A204.1 (cell line): Measurements from ENCODE around the gene PSRC1.

Experiments used
- FAIRE-seq: peaks from 2 replicates; lab custom pipeline; 2012; peaks lifted over from hg19 to GRCh38; lab: Jason Lieb, UNC

PSRC1 gene

DNA sequence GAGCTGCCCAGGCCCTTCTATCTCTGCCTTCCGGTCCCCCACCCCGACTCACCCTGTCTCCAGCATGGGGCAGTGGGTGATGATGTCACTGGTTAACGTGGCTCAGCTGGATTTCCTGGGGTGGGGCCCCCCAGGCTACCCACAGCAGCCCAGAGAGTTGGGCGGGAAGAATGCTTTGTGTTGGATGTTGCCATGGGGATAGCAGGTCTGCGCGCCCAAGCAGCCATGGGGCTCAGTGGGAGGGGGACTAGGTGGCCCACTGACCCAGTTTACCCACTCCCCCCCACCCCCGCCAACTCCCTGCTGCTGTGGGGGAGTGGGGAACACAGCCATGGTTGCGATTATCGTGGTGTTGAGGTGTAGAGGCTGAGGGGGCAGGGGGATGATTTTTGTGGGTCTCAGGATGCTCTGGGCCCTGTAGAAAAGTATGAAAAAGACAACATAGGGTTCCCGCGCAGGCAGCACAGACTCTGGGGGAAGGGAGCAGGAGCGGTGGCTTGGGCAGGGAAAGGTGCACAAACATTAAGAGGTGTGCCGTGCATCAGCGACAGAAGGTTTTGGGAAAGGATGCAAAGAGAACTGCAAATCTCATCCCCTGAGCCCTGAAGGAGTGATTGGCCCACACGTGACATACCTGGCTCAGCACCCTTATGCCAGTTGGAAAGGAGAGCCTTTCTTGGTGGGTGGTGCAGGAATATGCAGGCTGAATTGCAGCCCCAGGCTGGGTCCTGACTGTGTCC, 25.1 kb downstream of the PSRC1 start:
- no peak for FAIRE-seq

DNA sequence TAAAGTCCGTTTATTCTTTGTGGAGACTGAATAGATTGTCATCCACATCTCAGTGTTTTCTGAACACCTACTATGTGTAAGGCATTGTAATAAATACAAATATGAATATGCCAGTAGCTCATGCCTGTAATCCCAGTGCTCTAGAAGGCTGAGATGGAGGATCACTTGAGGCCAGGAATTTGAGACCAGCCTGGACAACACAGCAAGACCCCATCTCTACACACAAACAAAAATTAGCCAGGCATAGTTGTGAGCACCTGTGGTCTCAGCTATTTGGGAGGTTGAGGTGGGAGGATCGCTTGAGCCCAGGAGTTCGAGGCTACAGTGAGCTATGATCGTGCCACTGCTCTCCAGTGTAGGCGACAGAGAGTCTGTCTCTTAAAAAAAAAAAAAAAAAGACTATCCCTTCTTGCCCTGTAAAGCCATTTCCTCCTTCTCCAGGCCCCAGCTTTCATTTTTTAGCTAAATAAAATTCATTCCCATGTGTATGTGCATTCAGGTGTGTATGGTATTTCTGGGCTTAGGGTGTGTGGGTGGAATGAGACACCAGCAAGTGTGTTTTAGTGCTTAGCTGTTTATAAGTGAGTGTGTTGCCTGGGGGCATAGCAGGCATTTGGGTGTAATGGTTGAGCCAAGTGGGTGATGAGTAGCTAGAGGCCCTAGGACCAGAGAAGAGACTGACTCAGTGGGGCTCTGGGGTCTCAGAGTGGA, 25.8 kb downstream of the PSRC1 start:
- FAIRE-seq, result no peak

DNA sequence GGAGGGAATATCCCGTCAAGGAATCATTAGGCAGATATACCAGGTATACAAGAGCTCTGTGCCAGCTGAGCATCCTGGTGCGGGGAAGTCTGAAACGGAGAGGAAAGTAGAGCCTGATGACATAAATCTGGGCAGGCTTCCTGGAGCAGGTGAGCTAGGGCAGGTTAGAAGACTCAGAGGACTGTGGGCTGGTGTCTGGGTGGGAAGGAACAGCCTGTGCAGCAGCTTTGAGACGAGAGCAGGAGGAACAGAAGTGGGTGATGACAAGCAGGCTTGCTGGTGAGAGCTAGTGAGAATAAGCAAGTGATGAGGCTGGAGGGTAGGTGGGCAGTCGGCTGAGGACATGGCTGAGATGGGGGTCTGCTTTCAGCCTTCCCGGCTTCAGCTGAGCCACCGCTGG, 26.9 kb downstream of the PSRC1 start:
- no peak for FAIRE-seq

DNA sequence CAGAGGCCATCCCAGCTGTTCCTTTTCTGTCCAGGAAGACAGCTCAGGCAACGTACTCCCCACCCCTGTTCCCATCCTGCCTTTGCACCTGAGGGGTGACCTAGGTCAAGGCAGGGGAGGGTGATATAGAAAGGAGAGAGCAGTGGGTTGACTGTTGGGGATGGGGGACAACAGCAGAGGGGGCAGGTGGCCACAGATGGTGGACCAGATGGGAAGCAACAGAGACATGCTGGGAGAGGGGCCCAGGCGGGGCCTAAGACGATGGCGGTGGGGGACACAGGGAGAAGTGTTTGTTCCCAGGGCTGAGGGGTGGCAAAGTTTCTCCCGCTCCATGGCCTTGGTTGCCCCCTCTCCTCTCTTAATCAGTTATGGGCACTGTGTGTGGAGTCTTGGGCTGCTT, 27.3 kb downstream of the PSRC1 start:
- FAIRE-seq, result no peak

DNA sequence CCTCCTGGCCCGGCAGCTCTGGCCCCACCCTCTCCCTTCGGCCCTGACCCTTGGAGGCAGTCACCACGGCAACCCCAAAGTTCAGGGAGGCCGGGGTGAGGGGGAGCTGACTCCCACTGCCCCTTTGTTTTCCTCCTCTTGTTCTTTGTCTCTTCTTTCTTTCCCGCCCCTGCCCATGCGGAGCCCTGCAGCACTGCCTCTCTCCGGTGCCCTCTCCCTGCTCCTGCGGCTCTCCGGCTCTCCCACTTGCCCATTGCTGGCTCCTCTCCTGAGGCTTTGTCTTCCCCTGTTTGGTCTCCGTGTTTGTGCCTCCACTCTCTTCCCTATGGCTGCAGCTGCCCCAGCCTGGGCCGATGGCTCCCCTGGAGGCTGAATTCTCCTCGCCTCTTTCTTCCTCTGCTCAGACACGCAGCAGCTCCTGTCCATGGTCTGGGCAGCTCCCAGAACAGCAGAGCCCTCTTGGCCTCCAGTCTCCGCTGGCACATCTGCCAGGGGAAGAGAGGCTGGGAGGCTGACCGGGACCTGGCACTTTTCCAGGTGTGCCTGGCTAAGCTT, 27.8 kb downstream of the PSRC1 start:
- no peak for FAIRE-seq

DNA sequence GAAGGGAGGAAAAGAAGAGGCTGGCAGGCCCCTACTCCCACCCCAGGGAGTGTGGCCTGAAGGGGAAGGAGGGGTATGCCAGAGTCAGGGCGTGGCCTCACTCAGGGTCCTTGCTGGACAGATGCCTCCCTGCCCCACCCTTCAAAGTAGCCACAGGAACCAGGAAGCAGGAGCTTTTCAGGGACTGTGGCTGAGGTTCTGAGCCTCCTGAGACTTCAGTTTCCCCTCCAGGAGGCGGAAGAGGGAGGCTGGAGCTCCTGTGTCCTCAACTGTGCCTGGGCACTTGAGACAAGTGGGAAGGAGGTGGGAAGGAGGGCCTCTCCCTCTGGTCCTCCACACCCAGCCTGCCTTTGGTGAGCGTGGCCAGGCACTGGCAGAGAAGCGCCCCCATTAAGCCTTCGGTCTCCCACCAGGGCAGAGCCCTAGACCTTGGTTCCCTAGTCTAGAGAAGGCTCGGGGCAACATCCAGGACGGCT, 28.3 kb downstream of the PSRC1 start:
- FAIRE-seq, result no peak

DNA sequence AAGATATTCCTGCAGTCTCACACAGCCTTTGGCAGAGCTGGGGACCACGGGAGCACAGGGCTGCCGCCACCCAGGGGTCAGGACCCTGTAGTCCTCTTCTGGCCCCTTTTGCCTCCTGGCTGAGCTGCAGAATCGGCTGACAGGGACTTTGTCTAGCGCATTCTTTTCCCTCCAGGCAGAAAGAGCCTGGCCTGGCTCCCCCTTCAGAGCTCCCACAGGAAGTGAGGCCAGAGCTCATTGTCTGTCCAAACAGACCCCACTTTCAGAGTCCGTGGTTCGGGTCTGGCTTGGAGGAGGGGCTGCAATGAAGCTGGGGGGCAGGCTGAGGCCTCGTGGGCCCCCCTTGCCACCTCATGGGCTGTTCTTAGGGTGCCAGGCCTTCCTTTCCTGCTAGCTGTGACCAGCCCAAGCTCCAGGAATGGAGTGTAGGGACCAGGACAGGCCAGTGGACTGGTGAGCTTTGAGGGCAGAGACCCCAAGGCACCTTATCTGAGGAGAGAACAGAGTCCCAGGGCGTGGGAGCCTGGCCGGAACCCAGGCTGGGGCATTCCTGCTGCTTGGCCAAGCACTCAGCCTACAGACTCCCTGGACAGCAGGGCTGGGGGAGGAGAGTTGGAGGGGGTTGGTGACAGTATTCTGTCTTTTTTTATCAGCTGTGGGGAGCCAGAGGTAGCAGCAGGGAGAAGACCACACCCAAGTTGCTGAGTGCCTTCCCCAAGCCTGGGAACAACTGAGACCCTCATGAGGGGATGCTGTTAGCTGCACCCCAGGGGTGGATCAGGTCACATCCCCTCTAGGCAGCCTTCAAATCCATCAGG, 28.9 kb downstream of the PSRC1 start:
- FAIRE-seq, result no peak

DNA sequence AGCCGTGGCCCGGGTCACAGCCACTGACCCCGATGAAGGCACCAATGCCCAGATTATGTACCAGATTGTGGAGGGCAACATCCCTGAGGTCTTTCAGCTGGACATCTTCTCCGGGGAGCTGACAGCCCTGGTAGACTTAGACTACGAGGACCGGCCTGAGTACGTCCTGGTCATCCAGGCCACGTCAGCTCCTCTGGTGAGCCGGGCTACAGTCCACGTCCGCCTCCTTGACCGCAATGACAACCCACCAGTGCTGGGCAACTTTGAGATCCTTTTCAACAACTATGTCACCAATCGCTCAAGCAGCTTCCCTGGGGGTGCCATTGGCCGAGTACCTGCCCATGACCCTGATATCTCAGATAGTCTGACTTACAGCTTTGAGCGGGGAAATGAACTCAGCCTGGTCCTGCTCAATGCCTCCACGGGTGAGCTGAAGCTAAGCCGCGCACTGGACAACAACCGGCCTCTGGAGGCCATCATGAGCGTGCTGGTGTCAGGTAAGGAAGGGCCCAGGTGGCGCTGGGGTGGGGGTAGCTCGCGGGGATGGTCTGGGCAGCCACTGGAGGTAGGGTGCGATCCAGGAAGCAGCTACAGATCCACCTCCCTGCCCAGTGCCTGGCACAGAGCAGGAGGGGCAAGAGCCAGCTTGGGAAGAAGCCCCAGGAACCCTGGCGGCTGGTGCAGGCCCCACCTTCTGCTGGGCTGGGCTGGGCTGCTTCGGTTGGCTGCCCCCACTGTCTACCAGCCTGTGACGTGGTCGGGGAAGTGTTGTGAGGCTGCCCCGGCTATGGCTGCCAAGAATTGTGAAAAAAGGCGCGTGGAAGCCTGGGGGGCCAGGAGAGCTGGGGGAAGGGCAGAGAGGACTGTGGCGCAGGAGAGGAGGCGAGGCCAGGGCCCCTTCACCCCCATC, 29.8 kb downstream of the PSRC1 start:
- FAIRE-seq, result no peak

DNA sequence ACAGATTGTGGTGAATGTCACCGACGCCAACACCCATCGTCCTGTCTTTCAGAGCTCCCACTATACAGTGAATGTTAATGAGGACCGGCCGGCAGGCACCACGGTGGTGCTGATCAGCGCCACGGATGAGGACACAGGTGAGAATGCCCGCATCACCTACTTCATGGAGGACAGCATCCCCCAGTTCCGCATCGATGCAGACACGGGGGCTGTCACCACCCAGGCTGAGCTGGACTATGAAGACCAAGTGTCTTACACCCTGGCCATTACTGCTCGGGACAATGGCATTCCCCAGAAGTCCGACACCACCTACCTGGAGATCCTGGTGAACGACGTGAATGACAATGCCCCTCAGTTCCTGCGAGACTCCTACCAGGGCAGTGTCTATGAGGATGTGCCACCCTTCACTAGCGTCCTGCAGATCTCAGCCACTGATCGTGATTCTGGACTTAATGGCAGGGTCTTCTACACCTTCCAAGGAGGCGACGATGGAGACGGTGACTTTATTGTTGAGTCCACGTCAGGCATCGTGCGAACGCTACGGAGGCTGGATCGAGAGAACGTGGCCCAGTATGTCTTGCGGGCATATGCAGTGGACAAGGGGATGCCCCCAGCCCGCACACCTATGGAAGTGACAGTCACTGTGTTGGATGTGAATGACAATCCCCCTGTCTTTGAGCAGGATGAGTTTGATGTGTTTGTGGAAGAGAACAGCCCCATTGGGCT, 30.6 kb downstream of the PSRC1 start:
- no peak for FAIRE-seq

DNA sequence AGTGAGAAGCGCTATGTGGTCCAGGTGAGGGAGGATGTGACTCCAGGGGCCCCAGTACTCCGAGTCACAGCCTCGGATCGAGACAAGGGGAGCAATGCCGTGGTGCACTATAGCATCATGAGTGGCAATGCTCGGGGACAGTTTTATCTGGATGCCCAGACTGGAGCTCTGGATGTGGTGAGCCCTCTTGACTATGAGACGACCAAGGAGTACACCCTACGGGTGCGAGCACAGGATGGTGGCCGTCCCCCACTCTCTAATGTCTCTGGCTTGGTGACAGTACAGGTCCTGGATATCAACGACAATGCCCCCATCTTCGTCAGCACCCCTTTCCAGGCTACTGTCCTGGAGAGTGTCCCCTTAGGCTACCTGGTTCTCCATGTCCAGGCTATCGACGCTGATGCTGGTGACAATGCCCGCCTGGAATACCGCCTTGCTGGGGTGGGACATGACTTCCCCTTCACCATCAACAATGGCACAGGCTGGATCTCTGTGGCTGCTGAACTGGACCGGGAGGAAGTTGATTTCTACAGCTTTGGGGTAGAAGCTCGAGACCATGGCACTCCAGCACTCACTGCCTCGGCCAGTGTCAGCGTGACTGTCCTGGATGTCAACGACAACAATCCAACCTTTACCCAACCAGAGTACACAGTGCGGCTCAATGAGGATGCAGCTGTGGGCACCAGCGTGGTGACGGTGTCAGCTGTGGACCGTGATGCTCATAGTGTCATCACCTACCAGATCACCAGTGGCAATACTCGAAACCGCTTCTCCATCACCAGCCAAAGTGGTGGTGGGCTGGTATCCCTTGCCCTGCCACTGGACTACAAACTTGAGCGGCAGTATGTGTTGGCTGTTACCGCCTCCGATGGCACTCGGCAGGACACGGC, 31.4 kb downstream of the PSRC1 start:
- no peak for FAIRE-seq

DNA sequence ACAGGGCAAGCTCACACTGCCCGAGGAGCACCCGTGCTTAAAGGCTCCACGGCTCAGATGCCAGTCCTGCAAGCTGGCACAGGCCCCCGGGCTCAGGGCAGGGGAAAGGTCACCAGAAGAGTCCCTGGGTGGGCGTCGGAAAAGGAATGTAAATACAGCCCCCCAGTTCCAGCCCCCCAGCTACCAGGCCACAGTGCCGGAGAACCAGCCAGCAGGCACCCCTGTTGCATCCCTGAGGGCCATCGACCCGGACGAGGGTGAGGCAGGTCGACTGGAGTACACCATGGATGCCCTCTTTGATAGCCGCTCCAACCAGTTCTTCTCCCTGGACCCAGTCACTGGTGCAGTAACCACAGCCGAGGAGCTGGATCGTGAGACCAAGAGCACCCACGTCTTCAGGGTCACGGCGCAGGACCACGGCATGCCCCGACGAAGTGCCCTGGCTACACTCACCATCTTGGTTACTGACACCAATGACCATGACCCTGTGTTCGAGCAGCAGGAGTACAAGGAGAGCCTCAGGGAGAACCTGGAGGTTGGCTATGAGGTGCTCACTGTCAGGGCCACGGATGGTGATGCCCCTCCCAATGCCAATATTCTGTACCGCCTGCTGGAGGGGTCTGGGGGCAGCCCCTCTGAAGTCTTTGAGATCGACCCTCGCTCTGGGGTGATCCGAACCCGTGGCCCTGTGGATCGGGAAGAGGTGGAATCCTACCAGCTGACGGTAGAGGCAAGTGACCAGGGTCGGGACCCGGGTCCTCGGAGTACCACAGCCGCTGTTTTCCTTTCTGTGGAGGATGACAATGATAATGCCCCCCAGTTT, 32.3 kb downstream of the PSRC1 start:
- FAIRE-seq, result no peak

DNA sequence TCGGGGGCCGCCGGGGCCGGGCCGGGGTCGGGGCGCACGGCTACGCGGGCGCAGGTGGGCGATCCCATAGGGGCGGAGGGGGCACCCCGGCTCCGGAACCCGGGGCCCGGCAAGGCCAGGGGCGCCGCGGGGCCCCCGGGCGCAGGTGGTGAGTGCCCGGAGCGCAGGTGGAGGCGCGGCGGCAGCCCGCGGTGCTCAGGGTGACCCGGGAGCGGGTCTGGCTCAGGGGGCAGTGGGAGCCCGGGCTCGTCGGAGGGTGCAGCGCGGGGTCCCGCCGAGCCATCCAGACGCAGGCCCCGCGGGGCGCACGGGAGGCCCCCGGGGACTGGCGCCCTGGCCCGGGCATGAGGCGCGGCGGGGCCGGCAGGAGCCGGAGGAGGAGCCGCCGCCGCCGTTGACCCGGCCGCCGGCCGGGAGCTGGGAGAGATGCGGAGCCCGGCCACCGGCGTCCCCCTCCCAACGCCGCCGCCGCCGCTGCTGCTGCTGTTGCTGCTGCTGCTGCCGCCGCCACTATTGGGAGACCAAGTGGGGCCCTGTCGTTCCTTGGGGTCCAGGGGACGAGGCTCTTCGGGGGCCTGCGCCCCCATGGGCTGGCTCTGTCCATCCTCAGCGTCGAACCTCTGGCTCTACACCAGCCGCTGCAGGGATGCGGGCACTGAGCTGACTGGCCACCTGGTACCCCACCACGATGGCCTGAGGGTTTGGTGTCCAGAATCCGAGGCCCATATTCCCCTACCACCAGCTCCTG, 33.1 kb downstream of the PSRC1 start:
- FAIRE-seq, result no peak

DNA sequence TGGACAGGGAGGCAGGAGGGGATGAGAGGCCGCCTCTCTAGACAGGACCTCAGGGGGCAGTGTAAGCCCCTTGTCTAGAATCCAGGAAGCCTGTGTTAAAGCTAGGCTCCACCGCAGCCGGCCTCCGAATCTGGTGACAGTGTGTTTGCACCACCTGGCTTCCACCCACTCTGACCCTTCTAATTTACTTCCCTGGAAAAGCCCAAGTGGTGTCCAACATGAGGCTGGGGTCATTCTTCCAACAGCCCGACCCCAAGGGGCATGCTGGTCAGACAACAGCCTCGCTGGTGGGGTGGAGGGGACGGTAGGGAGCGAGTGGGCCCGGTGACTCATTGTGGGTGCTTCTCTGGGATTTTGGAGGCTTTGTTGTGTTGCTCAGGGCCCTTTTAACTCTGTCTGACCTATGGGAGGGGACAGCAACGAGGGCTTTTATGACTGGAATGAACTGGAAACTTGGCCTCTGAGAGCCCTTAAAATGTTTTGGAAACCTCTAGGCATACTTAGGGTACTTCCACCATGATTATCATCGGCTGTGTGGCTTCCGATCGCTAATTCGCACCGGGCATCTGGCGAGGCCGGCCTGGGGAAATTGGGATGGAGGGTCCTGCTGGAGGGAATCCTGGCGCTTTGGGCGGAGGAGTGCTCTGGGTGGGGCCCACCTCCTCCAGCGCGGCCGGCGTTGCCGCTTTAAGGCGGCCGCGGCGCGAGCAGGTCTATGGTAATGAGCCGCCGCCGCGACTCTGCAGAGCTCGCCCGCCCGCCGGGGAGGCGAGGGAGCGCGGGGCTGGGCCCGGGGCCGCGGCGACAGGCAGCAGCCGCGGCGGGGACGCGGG, 33.9 kb downstream of the PSRC1 start, which contains the start of gene CELSR2:
Gene CELSR2 (plus strand): TSS at position 743 of the 833 bp plus-strand sequence. CDS start 541 bp downstream, outside the sequence.
- no peak for FAIRE-seq

DNA sequence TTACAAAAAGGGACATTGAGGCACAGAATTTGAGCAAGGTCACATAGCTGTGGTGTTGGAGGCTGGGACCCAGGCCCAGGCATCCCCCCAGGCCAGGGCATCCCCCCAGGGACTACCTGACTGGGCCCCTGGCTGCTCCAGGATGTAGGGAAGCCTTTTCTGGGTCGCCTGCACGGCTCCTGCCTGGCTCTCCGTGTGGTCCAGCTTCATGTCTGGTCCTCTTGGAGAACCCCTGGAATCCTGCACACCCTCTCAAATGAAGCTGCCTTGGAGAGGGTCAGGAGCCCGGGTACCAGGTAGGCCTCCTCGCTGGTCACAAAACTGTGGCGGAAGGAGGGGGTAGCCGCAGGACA, 34.5 kb downstream of the PSRC1 start:
- no peak for FAIRE-seq

DNA sequence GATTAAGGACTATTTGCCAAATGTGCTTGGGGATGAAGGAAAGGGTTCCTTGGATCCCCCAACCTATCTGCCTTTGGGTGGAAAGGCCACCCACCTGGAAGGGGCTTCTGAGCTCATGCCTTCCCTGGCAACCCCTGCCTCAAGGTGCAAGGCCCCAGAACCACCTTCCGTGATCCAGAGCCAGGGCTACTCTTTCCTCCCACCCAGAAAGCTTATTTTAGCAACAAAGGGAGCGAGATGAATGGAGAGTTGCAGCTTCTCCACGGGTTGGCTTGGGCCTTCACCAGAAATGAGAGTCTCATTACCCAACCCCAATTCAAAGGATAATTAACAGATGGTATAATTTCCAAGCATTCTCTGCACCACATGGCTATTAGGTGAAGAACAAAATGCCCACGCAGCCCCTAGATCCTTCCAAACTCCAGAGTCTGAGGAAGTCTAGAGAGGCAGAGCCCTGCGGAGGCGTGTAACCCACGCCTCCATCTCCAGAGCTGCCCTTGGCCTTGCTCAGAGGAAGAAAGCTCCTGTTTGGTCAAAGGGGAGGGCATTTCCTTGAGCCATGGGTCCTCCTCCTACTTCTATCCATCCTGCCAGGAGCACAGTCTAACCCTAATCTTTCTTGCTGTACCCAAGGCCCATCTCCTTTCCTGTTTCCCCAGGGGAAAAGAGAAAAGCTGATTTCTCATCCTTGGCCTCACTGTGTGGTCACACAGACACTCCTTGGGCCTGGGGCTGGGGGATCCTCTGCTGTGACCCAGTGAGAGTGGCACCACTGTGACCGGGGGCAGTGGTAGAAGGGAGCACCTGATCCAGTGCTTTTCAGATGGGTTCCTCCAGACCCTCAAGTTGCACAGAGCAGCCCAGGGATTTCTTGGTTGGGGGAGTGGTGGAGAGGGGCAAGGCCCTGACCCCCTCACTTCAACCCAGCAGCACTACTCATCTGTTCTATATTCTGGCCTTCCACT, 35.3 kb downstream of the PSRC1 start:
- FAIRE-seq, result no peak

DNA sequence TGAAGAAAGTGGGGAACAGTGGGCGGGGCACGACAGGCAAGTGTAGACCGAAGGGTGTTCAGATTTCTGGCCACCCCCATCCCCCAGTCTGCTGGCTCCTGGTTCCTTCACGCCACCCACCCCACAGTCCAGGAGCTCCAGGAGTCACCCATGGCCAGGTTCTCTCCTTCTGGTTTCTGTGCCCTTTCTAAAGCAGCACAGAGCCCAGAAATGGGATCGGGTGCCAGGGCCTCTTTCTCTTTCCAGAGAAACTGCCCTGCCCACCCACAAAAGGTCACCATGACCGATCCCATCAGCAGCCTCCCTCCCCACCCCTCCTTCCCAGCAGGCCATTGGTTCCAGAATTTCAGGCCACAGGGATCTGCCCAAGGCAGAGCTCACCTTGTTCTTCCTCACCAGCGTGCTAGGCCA, 36.8 kb downstream of the PSRC1 start:
- FAIRE-seq, result no peak
